ENCODE measurements around the gene ILKAP.

Gene ILKAP

GRCh38 chr2:238240757-238241711 is 37.5 kb upstream of the ILKAP start:
- ChIA-PET CTCF (interaction anchor here (0.5 to 0.7 kb wide), 2 partner anchors 16 to 248 kb away, joined by 3 read pairs; no protein-coding TSS in a partner anchor), POLR2A (ENCODE audit: low non-redundant PET) (no interaction called here)
- H3K27ac ChIP-seq, result peak overlapping the region; percentile 27; the same call in 1 of the 2 replicates
- DNase-seq (ENCODE audit: low spot score), result peak; percentile 39
- TF ChIP-seq CTCF (conservative IDR thresholded peaks at IDR 0.05; ENCODE audit: low read depth), result no peak

- CTCF ChIA-PET, result interaction anchor here (0.5 to 0.7 kb wide), 4 partner anchors 17 to 372 kb away, joined by 3 to 5 read pairs (median 3); no protein-coding TSS in a partner anchor
- DNase-seq (ENCODE audit: low spot score), result peak; percentile 91
- peak within 1 kb of the TSS; percentile 32 for H3K27ac ChIP-seq
- no peak for TF ChIP-seq CTCF (conservative IDR thresholded peaks at IDR 0.05; ENCODE audit: low read depth)
- POLR2A ChIA-PET (ENCODE audit: low non-redundant PET), result no interaction called here
Observed at GRCh38 chr2:238239863-238240756, 36.6 kb upstream of the ILKAP start, which contains the start of gene HES6. HES6 (minus strand) TSS chr2:238240038; CDS start chr2:238239905, 133 bp downstream.

GRCh38 chr2:238239543-238239862 is 36.0 kb upstream of the ILKAP start:
- no peak for TF ChIP-seq CTCF (conservative IDR thresholded peaks at IDR 0.05; ENCODE audit: low read depth)
- ChIA-PET CTCF (interaction anchor here (0.6 kb wide), 1 partner anchor 298 kb away, joined by 4 read pairs; no protein-coding TSS in a partner anchor), POLR2A (ENCODE audit: low non-redundant PET) (no interaction called here)
- 0 out of 2 replicates have a peak overlapping the region, but pooled peaks have one; percentile 8 for H3K27ac ChIP-seq
- DNase-seq (ENCODE audit: low spot score), result no peak

GRCh38 chr2:238238766-238239542 is 35.5 kb upstream of the ILKAP start:
- no peak for TF ChIP-seq CTCF (conservative IDR thresholded peaks at IDR 0.05; ENCODE audit: low read depth)
- DNase-seq (ENCODE audit: low spot score), result no peak
- H3K27ac ChIP-seq, result no peak overlapping the region
- CTCF ChIA-PET, result interaction anchor here (0.6 kb wide), 1 partner anchor 297 kb away, joined by 4 read pairs; no protein-coding TSS in a partner anchor
- POLR2A ChIA-PET (ENCODE audit: low non-redundant PET), result no interaction called here

- no peak for DNase-seq (ENCODE audit: low spot score)
- ChIA-PET POLR2A (ENCODE audit: low non-redundant PET) (no interaction called here), CTCF (no interaction called here)
- TF ChIP-seq CTCF (conservative IDR thresholded peaks at IDR 0.05; ENCODE audit: low read depth), result no peak
- no peak overlapping the region for H3K27ac ChIP-seq
Observed at GRCh38 chr2:238238311-238238765, 34.8 kb upstream of the ILKAP start.

Data from RWPE1 (cell line).